Activated CD8-positive, alpha-beta memory T cell treated with anti-CD3 and anti-CD28 coated beads, Interleukin-2, amount 50 U/mL, for 1 hour (primary cell): ENCODE data around the gene UBL4A.

ENCODE experiments used
- DNase-seq: peaks from one replicate; pipeline ENCODE4 v3.0.0-alpha.2; 2020; ENCODE audit errors: extremely low read depth

Gene UBL4A

DNA sequence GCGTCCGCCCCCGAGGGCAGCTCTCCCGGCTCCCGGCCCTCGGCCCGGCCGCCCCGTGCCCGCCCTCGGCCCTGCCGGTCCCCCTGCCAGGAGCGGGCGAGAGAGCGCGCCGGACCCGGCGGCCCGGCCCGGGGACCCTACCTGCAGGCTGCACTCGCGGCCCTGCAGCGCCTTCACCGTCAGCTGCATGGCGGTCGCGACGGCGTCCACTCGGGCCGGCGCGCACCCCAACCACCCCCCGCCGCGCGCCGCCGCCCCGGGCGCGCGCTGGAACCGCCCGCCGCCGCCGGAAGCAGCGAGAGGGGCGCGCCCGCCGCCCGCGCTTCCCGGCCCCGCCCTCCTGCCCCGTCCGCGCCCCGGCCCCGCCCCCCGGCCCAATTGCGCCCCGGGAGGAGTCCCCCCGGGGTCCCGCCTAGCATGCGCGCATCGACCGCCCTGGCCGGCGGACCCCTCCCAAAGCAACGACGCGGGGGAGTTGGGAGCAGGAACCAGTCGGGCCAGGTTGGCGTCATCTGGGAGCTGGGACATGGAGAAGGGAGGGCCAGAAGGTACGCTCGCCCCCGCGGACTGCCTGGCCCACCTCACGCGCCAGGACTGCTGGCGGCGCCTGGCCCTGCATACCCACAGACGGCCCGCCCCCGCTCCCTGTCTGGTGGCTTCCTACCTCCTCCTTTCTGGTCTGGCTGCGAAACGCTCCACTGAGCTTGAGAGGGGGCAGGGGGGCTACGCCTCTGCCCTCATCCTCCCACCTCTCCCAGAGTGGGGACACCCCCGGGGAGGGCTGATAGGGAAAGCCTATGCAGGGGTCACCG lies at the start of gene UBL4A:
UBL4A (minus strand) TSS at position 220 of the 812 bp plus-strand sequence; CDS start at position 189, 31 bp downstream.
- no peak for DNase-seq

DNA sequence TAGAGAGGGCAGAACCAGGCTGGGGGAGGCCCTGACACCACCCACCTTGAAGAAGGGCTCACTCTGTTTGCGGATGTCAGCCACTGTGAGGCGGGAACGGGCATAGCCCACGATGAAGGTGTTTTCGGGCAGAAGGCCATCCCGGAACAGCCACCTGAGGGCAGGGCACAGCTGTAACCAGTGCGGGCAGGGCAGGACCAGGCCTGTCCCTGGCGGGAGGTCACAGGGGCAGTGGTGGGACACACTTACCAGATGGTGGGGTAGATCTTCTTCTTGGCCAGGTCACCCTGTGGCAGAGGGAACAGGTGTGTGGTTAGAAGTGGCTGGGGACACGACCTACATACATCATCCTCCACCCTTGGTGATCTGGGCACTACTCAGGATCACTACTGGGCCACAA lies 49.5 kb upstream of the UBL4A start:
- DNase-seq: no peak

DNA sequence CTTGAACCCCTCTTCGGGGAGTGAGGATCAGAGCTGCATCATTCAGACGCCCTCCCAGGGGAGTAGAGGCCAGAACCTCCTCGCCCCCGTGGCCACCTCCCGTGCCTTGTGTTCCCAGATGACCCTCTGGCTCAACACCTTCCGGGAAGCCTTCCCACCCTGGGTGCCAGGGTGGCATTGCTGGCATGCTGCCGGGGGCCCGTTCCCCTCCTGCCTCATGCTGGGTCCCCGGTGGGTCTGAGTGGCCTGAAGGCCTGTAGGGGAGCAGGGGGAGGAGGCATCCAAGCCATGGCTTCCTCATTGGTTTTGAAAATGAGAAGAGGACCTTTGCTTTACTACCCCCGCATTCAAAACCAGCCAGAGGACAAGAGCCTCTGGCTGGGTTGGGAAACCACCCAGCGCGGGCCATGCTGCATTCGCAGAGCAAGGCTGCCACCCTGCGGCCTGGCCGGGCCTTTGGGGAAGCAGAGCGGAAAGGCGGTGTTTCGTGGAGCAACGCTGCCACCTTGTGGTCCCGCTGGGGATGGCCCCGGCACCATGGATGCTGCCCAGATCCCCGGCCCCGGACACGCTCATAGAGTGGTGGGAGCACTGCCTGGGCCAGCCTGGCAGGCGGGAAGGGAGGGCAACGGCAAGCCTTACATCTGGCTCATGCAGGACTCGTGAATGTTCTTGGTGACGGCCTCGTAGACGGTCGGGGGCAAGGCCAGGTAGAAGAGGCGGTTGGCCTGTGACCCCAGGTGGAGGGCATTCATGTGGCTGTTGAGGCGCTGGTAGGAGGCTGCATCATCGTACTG lies 48.3 kb upstream of the UBL4A start:
- peak; percentile 77 for DNase-seq

DNA sequence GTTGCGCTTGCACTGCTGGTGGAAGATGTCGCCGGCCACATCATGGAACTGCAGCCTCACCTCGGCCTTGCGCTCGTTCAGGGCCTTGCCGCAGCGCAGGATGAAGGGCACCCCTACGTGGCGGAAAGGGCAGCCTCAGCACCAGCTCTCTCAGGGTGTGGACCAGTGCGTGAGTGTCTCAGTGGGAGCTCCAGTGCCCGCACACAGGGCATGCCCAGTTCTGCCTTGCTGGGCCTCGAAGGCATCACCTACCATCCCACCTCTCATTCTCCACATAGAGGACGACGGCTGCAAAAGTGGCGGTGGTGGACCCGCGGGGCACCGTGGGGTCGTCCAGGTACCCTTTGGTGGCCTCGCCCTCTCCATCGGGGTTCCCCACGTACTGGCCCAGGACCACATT lies 46.3 kb upstream of the UBL4A start:
- no peak for DNase-seq

DNA sequence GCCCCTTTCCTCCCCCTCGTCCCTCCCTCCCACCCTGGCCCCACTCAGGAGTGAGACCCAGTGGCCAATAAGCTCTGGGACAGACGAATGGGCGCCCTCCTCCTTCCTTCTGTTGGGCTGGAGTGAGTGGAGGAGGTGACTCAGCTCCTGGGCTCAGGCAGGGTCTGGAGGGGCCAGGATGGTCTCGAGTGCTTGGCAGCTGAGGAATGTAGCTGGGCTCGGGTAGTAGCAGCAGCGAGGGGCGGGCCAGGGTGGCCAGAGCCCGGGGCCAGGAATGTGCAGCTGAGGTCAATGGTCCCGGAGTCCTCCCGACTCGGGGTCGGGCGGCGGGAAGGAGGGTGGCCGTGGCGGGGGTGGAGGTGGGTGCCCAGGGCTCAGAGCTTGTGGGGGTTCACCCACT lies 45.2 kb upstream of the UBL4A start:
- no peak for DNase-seq

DNA sequence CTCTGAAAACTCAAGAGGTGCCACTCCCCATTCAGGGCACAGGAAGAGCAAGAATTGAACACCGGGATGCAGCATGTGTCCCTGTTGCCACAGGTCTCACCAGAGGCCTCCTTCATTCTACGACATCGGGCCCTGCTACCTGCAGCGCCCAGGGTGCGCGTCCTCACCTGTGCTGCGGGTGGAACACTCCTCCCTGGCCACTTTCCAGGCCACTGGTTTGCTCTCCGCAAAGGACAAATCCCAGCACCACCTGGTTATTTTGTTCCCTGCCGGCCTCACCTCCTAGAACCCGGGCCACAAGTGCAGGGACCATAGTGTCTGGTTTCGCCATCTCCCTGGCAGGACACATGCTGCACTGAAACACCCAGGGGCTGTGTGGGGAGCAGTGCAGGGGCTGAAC lies 43.9 kb upstream of the UBL4A start:
- DNase-seq: no peak

DNA sequence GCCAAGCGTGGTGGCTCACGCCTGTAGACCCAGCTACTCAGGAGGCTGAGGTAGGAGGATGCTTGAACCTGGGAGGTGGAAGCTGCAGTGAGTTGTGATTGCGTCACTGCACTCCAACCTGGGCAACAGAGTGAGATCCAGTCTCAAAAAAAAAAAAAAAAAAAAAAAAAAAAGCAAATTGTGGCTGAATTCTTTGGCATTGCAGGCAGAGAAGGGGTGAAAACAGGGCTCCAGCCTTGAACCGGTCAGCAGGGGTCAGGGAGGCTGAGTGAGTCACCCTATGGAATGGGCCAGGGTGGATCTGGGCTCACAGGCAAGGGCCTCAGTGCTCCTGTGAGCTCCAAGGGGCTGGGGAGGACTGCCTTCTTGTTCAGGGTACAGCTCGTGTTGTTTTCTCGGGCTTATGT lies 42.8 kb upstream of the UBL4A start:
- DNase-seq: no peak

DNA sequence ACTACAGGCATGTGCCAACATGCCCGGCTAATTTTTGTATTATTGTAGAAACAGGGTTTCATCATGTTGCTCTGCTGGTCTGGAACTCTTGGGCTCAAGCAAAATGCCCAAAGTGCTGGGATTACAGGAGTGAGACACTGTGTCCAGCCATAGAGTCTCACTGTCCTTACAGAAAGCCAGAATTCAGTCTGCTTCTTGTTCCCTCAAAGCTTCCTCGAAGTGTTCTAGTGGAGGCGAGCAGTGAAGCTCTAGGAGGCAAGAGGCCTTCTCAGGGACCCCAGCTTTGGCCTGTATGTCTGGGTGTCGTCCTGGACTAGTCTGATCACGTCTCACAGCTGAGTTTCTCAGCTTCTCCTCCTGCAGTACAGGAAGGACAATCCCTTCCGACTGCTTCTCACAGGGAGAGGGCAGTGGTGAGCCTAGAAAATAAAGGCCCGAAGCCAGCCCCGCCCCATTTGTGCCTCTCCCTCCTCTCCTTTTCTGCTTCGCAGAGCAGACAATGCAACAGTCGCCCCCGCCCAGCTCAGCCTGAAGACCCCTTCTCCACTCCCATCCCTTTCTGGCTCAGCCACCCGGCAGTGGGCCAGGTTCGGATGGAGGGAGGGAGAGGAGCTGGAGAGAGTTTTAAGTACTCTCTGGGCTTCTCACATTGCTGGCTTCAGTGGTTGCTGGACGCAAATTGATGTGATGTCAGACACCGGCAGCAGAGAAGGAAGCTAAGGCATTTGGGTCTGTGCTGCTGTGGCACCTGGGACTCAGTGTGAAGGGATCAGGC lies 40.7 kb upstream of the UBL4A start:
- DNase-seq: no peak

DNA sequence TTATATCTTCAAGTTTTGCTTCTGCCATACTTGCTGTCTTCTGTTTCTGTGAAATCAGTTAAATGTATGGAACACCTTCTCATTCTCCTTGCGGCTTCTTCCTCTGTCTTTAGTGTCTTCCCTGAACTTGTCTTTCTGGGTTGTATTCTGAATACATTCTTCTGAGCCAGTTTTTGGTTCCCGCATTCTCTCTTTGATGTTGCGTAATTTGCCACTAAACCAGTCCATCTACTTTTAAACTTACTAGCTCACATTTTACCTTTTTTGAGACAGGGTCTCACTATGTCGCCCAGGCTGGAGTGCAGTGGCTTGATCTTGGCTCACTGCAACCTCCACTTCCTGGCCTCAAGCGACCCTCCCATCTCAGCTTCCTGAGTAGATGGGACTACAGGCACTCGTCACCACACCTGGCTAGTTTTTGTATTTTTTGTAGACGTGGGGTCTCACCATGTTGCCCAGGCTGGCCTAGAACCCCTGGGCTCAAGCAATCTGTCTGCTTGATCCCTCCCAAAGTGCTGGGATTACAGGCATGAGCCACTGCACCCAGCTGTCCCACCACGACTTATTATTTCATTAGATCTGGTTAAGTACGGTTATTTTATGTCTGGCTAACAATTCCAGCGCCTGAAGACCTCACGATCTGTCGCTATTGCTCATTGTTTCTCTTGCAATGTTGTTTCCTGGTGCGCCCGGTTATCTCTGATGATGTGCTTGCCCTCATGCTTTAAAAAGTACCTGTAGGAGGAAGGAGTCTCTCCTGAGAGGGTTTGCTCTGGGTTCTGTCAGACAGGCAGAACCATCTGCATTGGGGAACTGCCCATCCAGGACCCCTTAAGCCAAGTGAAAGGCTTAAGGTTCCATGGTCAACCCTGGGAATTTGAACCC lies 39.4 kb upstream of the UBL4A start:
- DNase-seq: no peak

DNA sequence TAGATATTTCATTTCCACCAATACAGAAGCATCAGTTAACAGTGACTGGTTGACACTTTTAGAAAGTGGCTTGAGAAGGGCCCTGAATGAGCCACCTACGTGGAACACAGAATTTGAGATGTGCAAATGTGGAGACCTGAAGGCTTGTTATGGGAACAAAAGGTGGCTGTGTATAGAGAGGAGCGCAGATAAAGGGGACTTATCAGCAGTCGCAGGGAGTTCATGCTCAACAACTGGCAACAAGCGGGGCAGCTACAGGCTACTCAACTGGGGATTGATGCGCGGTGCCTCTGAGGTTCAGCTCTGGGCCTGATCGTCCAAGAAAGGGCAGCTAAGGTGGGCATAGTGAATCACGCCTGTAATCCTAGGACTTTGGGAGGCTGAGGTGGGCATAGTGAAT lies 33.0 kb upstream of the UBL4A start:
- DNase-seq: no peak

DNA sequence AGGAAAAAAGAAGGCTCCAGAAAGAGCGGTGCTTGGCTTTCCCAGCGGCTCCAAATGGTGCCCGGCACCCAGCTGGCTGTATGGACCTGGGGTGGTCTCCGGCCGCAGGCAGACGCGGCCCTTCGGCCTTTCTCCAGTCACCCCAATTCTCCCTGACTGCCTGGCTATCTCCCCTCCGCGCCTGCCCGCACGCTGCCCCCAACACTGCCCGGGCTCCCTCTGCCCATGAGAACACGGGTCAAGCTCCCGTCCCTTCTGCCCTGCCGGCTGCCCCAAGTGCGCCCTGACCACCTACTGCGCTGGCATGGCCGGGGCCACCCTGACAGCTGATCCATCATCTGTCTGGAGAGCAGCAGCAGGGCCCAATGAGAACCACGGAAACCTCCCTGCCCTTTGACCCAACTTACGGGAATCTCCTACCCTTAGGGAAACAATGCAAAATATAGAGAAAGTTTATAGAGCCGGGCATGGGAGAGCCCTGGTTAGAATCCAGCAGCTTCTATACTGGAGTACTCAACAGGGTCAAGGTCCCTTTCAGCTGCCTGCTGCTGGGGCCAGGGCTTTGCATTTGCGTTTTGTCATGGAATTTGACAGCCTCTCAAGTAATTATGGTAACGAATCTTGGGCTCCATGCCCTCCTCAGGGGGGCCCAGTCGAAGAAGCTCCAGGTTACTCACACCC lies 30.8 kb upstream of the UBL4A start:
- no peak for DNase-seq

DNA sequence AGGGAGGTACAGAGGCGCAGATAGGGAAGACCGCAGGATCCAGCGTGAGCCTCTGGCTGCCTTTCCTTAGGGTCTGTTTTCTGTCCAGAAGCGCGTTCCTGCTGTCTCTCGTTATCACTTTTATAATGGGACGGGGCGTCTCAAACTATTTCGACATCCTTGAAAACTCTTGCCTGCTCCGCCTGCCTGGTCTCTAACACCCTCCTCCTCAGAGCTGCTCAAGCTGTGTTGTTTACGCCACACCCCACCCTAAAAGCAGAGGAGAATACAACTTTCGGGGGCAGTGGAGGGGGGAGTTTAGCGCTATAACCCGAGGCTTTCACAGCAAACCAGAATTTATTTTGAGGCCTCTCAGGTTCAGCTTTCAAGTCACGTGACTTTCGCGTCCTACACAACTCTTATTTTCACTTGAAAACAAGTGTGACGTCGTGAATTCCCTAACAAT lies 30.3 kb upstream of the UBL4A start:
- DNase-seq: no peak

DNA sequence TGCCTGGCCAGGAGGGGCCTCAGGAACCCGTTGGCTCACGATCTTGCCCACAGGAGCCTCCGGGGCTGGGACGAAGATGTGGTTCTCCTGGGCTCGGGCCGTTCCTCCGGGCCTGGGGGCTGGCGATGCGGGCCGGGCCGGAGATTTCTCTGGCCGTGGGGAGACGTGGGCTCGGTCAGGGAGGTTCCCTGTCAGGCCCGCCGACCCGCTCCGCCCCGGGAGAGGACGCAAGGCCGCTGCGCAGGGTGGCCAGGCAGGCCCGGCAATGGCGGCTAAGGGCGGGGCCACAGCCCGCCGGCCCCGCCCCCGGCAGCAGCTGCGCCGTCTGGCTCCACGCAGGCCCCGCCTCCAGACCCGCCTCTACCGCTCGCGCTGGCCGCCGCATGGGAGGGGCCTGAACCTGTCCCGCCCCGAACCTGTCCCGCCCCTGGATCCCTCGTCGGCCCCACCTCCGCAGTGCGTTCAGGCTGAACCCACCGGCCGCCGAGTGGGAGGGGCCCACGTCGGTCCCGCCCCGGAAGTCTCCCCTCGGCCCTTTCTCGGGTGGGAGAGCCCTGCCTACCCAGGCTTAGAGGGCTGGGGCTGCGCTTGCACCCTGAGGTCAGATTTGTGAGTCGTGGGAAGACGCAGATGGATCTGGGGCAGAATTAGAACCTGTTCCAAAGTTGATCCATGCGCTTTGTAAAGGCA lies 29.7 kb upstream of the UBL4A start, which contains the start of gene FAM3A:
FAM3A (minus strand) TSS at position 267 of the 690 bp plus-strand sequence. CDS start 460 bp downstream, outside the sequence.
- peak; percentile 76 for DNase-seq

DNA sequence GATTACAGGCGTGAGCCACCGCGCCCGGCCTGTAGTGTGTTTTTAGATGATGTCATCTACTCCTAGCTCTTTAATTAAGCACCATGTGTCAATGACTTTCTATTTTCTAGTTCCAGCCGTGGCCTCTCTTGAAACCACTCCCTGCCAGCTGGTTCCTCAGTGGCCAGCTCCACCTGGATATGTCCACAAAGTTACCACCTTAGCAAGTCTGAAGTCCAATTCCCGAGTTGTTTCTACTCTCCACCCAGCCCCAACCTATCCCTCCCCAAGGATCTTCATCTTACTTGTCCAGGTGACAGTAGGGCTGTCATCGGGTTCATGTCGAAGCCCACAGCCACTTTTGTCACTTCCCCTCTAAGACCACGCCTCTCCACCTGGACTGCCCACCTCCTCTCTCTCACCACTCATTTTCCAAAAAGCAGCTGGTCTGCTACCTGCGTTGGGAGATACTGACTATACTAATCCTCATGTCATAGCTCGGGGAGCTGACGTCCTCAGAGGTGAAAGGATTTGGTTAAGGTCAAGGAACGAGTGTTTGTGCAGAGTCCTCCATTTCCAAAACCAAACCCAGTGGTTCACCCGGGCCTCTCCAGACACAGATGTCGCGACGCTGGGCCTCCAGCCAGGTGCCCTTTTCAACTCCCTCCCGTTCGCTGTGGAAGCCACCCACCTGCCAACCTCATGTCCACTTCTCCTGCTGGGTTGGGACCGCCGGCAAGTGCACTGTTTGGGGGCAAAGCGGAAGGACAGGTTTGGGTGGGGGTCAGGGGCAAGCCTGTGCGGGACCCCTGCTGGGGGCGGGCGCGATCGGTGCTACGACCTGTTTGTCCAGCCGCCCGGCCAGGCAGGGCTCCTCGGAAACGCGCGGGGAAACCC lies 28.9 kb upstream of the UBL4A start:
- DNase-seq: no peak

DNA sequence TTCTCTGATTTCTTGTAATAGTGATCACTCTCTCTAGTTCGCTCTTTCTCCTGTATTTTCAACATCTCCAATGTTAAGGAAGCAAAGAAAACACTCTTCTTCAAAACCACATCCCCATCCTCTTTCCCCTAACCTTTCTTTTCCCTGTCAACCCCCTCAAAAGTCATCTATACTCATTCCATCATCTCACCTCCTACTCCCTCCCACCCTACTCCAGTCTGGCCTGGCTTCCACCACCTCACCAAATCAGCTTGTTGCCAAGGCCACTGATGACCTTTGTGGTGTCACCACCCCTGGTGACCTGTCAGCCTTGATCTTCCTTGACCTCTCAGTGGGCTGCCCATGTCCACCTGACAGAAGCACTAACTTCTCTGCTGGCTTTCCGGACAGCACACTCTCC lies 27.3 kb upstream of the UBL4A start:
- no peak for DNase-seq

DNA sequence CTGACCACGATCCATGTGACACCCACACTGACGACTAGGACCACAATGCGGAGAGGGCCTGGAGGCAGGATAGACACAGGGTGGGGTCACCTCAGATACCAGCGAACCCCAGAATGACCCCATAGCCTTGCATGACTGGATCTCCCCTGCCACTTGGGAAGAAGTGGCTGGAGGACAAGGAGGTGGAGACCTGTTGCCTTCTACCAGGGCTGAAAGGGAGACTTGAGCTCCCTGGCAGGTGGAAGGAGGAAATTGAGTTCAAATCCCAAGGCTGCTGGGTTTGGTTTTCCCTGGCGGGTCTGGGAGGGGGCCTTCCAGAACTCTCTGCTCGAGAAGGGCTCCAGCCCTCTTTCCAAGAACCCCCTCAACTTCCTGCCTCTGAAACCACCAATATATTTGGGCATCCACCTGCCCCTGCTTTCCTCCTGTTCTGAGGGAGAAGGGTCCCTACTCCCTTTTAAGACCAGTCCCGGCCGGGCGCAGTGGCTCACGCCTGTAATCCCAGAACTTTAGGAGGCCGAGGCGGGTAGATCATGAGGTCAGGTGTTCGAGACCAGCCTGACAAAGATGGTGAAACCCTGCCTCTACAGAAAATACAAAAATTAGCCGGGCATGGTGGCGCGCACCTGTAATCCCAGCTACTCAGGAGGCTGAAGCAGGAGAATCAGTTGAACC lies 26.6 kb upstream of the UBL4A start:
- no peak for DNase-seq

DNA sequence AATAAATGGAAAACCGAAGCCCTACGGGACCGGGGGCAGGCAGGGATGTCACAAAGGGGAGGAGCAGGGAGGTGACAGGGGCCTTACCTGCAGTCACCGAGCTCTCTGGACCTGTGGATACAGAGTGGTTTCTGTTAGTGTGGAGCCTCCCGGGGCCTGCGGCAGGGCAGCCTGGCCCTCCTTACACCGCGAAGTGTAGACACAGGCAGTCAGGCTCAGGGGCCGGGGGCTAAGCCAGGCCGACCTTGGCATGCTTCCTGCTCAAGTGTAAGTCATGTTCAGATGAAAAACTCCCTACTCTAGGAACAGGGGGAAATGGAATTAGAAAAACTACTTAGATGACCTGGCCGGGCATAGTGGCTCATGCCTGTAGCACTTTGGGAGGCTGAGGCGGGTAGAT lies 25.3 kb upstream of the UBL4A start:
- DNase-seq: no peak

DNA sequence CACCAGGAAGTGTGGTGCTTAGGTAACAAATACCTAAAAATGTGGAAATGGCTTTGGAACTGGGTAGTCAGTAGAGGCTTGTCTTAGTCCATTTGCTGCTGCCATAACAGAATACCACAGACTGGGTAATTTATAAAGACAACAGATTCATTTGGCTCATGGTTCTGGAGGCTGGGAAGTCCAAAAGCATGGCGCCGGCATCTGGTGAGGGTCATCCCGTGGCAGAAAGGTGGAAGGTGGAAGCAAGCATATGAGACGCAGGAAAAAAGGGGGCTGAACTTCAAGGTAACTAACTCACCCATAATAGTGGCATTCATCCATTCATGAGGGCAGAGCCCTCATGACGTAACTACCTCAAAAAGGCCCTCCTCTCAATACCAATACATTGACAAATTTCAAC lies 23.0 kb upstream of the UBL4A start:
- no peak for DNase-seq
